Measurements from ENCODE around the gene CMTM7. TPM values are rescaled to one million over a fixed set of nuclear protein-coding genes. Genes with fewer than 3 reads are reported as not detected.

CMTM7 gene
- total RNA-seq, 1 experiment from 2014 or later = 1.7 TPM

- Histone ChIP-seq H3K27me3 (no peaks in the 10 kb centered on the region), H3K9me3 (no peaks in the 10 kb centered on the region), H3K4me3 (no peak overlapping the region), H3K36me3 (no peaks in the 10 kb centered on the region)
- no peak for DNase-seq
Measured at GRCh38 chr3:32403663-32404062, 12.0 kb downstream of the CMTM7 start.

- H3K4me3 ChIP-seq = no peak overlapping the region
- no peak for DNase-seq
Measured at GRCh38 chr3:32404714-32405113, 13.1 kb downstream of the CMTM7 start.

GRCh38 chr3:32405155-32405554 lies 13.5 kb downstream of the CMTM7 start:
- no peaks in the 10 kb centered on the region for H3K36me3 ChIP-seq
- H3K4me3 ChIP-seq = no peak overlapping the region
- DNase-seq = no peak
- H3K27me3 ChIP-seq = no peaks in the 10 kb centered on the region
- no peaks in the 10 kb centered on the region for H3K9me3 ChIP-seq

More at GRCh38 chr3:32404714-32405113, 13.1 kb downstream of the CMTM7 start:
- no peaks in the 10 kb centered on the region for H3K36me3 ChIP-seq
- no peaks in the 10 kb centered on the region for H3K27me3 ChIP-seq
- no peaks in the 10 kb centered on the region for H3K9me3 ChIP-seq

GRCh38 chr3:32405711-32406323 lies 14.2 kb downstream of the CMTM7 start:
- no peak for DNase-seq
- H3K36me3 ChIP-seq = no peaks in the 10 kb centered on the region
- H3K27me3 ChIP-seq = no peaks in the 10 kb centered on the region
- no peaks in the 10 kb centered on the region for H3K9me3 ChIP-seq
- H3K4me3 ChIP-seq = no peak overlapping the region

- H3K9me3 ChIP-seq = no peaks in the 10 kb centered on the region
- H3K36me3 ChIP-seq = no peaks in the 10 kb centered on the region
- H3K27me3 ChIP-seq = no peaks in the 10 kb centered on the region
- H3K4me3 ChIP-seq = no peak overlapping the region
- DNase-seq = no peak
Measured at GRCh38 chr3:32406486-32407408, 15.1 kb downstream of the CMTM7 start.

- Histone ChIP-seq H3K4me3 (no peak overlapping the region), H3K27me3 (no peaks in the 10 kb centered on the region)
- no peak for DNase-seq
Measured at GRCh38 chr3:32410367-32411246, 19.0 kb downstream of the CMTM7 start.

GRCh38 chr3:32411442-32411841 lies 19.8 kb downstream of the CMTM7 start:
- DNase-seq = no peak
- H3K4me3 ChIP-seq = no peak overlapping the region
- H3K9me3 ChIP-seq = no peaks in the 10 kb centered on the region
- no peaks in the 10 kb centered on the region for H3K27me3 ChIP-seq
- H3K36me3 ChIP-seq = no peaks in the 10 kb centered on the region

More at GRCh38 chr3:32410367-32411246, 19.0 kb downstream of the CMTM7 start:
- H3K9me3 ChIP-seq = no peaks in the 10 kb centered on the region
- H3K36me3 ChIP-seq = no peaks in the 10 kb centered on the region

- no peaks in the 10 kb centered on the region for H3K9me3 ChIP-seq
Measured at GRCh38 chr3:32412887-32413286, 21.2 kb downstream of the CMTM7 start.

GRCh38 chr3:32413845-32414521 lies 22.3 kb downstream of the CMTM7 start:
- no peak for DNase-seq
- H3K36me3 ChIP-seq = no peaks in the 10 kb centered on the region
- H3K27me3 ChIP-seq = no peaks in the 10 kb centered on the region
- no peak overlapping the region for H3K4me3 ChIP-seq
- peaks cover 2% of the 10 kb centered on the region; the same call in 1 of the 2 replicates for H3K9me3 ChIP-seq

More at GRCh38 chr3:32412887-32413286, 21.2 kb downstream of the CMTM7 start:
- DNase-seq = no peak
- H3K4me3 ChIP-seq = no peak overlapping the region
- H3K27me3 ChIP-seq = no peaks in the 10 kb centered on the region
- no peaks in the 10 kb centered on the region for H3K36me3 ChIP-seq

GRCh38 chr3:32414522-32415202 lies 23.0 kb downstream of the CMTM7 start:
- H3K9me3 ChIP-seq = peaks cover 3% of the 10 kb centered on the region; the same call in 1 of the 2 replicates
- no peak overlapping the region for H3K4me3 ChIP-seq
- no peaks in the 10 kb centered on the region for H3K27me3 ChIP-seq
- DNase-seq = no peak
- no peaks in the 10 kb centered on the region for H3K36me3 ChIP-seq

- no peak overlapping the region for H3K4me3 ChIP-seq
- peaks cover 12% of the 10 kb centered on the region for H3K9me3 ChIP-seq
- DNase-seq = no peak
- no peaks in the 10 kb centered on the region for H3K27me3 ChIP-seq
- no peaks in the 10 kb centered on the region for H3K36me3 ChIP-seq
Measured at GRCh38 chr3:32419742-32420125, 28.1 kb downstream of the CMTM7 start.

GRCh38 chr3:32420126-32421038 lies 28.7 kb downstream of the CMTM7 start:
- H3K27me3 ChIP-seq = no peaks in the 10 kb centered on the region
- no peak overlapping the region for H3K4me3 ChIP-seq
- no peaks in the 10 kb centered on the region for H3K36me3 ChIP-seq
- peaks cover 12% of the 10 kb centered on the region for H3K9me3 ChIP-seq
- DNase-seq = no peak

- Histone ChIP-seq H3K36me3 (no peaks in the 10 kb centered on the region), H3K9me3 (peaks cover 12% of the 10 kb centered on the region), H3K27me3 (no peaks in the 10 kb centered on the region), H3K4me3 (no peak overlapping the region)
- no peak for DNase-seq
Measured at GRCh38 chr3:32421185-32421584, 29.5 kb downstream of the CMTM7 start.

- Histone ChIP-seq H3K9me3 (peaks cover 12% of the 10 kb centered on the region), H3K4me3 (no peak overlapping the region), H3K27me3 (no peaks in the 10 kb centered on the region), H3K36me3 (no peaks in the 10 kb centered on the region)
- peak; percentile 89 for DNase-seq
Measured at GRCh38 chr3:32421991-32422859, 30.6 kb downstream of the CMTM7 start.
